Kidney capillary endothelial cell (primary cell): ENCODE data around the gene LPGAT1.

Source experiments
- DNase-seq: peaks from one replicate; pipeline ENCODE4 v3.0.0-alpha.2; 2018; ENCODE audit warnings: low spot score

LPGAT1 gene

DNA sequence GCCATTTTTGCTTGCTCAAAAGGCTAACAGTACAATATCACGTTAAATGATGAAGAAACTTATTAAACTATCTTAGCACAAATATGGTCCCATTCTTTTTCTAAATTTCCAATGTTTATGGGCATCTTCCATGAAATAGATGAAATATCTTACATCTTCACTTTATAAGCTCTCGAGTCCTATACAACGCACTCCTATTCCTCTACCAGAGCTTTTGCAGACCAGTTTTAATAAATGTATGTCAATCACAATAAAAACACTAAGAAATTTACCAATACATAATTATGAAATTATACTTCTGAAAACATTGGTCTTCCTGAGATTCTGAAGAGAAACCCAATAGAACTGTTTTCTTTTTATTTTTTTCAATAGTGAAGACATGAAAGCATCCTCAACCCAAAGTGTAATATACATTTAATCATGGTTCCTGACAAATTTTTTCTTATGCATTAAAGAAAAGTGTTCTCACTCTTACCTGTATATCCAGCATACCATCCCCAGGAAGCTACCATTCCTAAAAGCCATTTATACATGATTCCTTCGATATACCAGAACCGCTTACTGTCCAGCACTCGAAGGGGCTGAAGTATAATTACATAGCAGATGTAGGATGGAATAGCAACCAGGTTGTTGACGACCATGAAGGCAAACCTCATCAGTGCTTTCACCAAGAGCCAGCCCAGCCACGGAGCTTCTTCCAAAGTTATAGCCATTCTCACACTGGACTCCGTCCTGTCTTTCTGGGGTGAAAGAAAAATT, 1.8 kb downstream of the LPGAT1 start:
- DNase-seq = no peak

DNA sequence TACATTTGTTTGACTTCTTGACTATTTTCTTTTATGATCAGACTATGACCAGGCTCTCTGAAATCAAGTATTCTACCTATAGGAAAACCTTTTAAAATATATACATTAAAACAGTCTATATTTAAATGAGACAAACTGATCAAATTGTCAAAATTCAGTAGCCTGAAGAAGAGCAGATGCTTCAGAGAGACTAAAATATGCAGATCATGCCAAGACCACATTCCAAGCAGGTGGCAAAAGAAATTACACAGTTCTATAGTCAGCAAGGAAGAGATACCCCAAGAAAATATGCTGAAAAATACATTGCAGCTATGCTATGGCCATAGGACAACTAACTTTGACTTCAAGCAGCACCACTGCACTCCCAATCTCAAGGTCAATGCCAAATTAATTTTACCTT, 3.5 kb downstream of the LPGAT1 start:
- no peak for DNase-seq

DNA sequence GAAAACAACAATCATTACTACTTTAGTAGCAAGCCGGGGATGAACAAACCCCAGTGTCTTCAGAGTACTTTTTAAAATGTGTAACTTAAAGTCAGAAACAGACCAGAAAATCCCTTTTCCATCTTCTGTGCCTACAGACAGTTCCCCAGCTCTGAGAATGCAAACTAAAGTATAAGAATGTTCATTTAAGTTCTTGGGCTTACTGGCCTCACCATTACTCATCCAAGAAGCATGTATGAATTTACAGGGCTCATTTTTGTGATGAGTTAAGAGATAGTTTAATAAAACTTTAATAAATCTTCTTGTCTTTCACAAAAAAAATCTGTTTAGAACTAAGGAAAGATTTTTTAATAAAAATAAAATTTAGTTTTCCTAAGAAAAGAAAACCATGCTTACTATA, 4.6 kb downstream of the LPGAT1 start:
- DNase-seq = peak; percentile 5

DNA sequence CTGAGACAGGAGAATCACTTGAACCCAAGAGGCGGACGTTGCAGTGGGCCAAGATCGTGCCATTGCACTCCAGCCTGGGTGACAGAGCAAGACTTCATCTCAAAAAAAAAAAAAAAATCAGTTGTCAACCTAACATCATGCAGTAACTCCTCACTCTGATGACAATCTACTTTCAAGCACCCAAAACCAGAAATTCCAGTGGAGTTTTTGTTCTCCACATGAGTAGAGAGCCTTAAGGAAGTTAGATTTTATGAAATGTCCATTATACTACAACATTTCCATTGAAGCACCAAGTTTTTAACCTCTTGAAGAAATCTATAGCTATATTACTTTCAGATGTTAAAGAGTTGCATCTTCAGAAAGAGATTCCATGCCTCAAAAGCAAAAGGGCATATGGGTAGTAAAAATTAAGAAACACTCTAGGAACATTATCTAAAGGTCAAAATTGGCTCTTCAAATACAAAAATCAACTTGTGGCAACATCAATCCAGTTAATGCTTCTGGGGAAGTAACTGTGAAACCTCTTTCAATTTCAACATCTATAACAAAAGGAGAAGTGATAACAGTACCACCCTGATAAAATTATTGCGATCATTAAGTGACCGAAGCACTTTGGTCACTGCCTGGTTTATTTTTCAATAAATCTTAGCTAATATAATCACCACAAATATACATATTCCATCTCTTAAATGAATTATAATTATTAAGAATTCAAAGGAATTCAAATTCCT, 7.7 kb downstream of the LPGAT1 start:
- no peak for DNase-seq

DNA sequence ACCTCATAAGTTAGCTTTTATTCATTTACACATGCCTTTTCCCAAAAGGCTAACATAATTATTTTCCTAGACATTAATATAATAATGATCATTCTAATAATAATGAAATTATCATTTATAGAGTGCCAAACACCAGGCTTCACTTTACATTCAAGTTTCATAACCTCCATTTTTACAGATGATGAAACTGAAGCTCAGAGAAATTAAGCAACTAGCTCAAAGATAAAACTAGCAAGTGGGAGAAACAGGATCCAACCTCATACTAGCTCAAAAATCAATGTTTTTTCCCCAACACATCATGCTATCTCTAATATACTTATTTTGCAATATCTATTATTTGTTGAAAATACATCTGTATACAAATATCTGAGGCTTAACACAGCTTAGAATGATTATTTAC, 14.0 kb downstream of the LPGAT1 start:
- no peak for DNase-seq

DNA sequence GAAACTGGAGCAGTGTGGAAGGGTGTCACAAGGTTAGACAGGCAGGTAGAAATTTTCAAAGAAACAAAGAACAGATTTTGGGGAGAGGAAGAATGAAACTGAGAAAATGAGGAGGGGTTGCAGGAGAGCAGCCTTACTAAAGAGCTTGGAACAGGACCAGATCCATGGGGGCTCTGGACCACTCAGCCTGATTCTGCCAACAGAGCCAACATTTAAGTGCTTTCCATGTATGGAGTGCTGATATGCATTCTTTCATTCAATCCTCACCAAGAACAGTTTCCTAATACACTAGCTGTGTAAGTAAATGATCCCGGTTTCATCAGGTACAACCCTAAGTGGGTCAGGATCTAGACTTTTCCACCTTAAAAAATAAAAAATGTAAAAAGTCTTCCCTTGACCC, 16.2 kb downstream of the LPGAT1 start:
- no peak for DNase-seq

DNA sequence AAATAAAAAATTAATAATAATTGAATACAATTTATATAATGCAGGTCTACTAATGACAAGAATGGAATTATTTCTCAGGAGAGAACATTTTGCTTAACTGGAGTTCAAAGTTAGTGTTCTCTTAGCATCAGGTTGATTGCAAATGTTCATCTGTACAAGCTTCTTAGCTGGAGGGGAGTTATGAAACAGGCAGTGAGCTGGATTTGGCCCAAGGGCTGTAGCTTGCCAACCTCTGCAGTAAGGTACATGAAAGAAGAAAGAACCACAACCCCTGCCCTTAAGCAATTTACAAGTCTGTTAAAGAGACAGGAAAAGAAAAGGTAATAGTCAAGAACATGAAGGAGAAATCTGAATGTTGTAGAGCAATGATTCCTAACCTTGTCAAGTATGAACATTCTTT, 17.0 kb downstream of the LPGAT1 start:
- DNase-seq = no peak

DNA sequence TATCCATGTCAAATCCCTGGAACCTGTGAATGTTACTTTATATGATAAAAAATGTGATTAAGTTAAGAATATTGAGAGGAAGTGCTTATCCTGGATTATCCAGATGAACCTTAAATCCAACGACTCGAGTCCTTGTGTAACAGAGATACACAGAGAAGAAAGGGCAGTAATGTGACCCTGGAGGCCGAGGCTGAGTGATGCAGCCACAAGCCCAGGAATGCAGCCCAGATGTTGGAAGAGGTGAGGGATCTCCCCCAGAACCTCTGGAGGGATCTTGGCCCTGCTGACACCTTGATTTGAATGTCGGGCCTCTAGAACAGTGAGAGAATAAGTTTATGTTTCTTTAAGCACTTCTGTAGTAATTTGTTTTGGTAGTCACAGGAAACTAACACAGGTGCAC, 18.0 kb downstream of the LPGAT1 start:
- no peak for DNase-seq

DNA sequence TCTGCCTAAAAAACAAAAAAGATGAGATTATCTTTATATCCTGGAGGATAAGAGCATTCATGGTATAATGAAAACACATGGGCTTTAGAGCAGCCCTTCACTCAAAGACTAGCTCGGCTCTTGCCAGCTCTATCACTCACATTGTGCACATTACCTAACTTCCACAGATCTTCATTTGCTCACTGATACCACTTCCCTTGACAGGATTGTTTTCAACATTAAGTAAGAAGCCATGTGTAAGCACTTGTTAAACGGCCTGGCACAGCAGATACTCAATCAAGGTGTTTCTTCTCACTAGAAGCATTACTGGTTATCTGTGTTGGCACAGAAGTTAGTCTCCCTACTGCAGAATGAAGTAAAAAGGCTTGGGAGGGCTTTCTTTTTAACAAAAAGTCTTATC, 18.7 kb downstream of the LPGAT1 start:
- DNase-seq = no peak

DNA sequence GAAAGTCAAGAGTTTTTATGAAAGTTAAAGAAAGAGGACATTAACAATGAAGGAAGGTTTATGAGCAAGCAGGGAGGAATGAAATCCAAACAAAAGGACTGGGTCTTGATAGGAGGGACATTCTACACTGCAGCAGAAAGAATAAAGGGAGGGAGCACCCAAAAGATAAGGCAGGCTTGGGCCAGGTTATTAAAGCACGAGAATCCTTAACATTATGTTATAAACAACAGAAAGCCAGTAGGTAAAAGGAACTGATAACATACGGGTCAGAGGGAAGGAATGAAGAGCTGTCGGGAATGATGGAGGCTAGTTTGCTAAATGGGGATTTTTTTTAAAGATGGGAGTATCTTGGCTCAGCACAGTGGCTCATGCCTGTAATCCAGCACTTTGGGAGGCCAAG, 19.4 kb downstream of the LPGAT1 start:
- no peak for DNase-seq

DNA sequence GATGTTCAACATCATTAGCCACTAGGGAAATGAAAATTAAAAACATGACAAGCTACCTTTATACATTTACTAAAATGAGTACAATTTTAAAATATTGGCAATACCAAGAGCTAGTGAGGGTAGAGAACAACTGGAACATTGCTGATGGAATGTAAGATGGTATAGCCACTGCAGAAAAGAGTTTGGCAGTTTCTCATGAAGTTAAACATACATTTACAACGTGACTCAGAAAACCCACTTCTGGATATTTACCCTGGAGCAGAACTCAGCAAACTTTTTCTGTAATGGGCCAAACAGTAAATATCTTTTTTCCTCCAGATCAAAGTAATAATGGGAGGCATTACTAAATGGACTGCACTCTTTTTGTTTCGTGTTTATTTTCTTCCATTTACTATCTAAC, 22.1 kb downstream of the LPGAT1 start:
- no peak for DNase-seq

DNA sequence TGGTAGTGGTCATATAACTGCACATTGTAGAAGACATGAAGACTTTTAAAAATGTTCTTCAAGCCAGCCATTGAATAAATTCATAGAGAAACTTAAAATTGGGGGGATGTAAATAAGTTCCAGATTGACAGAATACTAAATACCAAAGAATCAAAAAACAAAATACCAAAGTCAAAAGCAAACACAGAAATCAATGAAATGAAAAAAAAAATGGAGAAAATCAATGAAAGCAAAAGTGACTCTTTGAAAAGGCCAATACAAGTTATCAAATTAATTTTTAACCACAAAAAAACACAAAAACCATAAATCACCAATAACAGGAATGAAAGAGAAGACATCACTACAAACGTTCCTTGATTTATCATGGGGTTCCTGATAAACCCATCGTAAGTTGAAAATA, 25.6 kb downstream of the LPGAT1 start:
- DNase-seq = no peak

DNA sequence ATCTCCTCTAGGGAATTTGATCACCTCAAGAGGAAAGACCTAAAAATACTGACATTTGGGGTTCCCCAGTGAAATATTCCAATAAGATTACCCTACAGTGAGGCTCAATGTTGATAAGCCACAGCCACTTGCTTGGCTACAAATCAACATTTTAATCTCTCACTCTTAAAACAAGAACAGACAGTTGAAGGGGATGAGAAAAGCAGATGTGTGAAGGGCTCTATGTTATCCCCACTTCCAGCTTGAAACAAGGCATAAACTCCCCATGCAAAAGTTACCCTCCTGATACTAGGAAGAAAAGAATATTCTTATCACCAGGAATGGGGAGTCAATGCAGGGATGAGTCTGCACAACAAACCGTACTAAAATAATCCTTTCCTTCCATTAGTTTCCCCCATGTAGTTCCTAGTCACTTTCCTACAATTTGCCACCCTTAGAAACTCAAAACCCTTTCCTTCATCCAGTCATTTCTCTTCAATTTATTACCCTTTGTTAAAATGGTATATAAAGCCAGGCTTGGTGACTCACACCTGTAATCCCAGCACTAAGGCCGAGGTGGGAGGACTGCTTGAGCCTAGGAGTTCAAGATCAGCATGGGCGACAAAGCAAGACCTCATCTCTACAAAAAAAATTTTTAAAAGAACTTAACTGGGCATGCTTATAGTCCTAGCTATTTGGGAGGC, 29.5 kb downstream of the LPGAT1 start:
- no peak for DNase-seq

DNA sequence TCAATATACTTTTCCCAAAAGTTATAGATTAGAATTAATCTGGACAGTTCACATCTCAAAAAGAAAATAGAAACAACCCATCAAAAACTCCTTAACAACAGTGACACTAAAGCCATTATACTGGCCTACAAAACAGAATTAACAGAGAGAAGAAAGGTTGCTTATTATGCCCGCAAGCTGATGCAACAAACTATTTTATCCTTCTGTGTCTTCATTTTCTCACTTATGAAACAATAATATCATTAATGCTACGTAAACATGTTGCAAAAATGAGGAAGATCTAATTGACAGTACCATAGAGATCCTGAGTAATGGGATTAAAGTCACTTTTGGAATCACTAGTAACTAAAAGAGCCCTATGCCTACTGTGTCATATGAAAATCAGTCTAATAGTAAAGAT, 32.6 kb downstream of the LPGAT1 start:
- DNase-seq = no peak

DNA sequence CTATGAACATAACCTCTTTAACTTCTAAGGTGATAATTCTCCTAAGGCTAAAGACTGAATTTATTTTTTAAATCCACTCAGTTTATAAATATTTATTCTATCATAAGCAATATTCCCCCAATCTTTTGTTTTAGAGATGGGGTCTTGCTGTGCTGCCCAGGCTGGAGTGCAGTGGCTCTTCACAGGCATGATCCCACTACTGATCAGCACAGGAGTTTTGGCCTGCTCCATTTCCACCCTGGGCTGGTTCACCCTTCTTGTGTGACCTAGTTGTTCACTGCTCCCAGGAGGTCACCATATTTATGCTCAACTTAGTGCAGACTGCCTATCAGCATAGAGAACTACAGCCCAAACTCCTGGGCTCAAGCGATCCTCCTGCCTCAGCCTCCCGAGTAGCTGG, 38.6 kb downstream of the LPGAT1 start:
- DNase-seq = no peak

DNA sequence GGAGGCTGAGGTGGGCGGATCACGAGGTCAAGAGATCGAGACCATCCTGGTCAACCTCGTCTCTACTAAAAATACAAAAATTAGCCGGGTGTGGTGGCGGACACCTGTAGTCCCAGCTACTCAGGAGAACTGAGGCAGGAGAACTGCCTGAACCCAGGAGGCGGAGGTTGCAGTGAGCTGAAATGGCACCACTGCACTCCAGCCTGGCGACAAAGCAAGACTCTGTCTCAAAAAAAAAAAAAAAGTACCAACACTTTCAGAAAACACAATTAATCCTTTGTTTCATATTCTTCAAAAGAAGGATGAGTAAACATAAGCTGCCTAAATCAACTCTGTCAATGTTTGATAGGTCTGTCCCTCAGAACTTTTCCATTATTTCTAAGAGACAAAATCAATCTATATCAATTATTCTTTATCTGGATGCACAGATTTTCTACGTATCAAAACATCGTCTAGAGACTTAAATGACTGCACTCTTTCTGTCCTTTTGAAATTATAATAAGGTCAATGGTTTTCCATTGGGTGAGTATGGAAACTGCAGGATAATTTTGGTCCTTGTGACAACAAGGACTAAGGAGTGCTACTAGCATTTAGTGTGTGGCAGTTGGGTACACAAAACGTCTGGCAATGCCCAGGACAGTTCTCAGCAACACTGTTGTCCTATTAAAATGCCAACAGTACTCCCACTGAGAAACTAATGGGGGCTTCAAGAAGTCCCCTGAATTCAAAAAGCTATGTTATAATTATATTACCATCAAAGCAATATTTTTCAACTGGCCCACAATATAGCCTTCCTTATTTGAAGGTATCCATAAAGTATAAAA, 40.7 kb downstream of the LPGAT1 start:
- no peak for DNase-seq

DNA sequence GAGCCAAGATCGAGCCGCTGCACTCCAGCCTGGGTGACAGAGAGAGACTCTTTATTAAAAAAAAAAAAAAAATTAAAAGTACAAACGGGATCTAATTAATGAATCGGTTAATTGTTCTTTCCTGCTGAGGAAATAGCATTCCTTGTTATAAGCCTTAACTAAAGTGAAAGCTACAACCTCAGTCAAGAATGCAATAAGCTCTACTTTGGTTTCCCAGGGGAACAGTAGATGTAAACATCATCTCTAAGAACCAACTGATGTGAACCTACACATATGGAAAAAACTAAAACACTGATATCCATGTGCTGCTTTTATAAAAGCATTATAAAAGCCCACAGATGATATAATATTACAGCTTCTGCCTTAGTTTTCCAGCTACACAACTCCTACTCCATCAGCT, 41.9 kb downstream of the LPGAT1 start:
- DNase-seq = no peak

DNA sequence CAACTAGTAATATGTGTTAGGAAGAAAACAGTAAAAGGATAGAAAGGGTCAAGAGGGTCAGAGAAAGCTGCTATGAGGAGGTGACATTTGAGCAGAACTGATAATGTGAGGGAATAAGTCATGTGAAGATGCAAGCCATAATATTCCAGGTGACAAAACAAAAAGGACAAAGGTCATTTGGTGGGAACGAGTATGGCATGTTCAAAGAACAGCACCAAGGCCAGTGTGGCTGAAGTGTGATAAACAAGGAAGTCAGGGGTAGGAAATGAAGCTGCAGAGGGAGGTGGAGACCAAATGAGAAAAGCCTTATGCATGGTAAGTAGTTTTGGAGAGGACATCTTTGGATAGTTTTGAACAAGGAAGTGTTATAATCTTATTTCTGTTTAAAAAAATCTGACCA, 46.7 kb downstream of the LPGAT1 start:
- DNase-seq = no peak

DNA sequence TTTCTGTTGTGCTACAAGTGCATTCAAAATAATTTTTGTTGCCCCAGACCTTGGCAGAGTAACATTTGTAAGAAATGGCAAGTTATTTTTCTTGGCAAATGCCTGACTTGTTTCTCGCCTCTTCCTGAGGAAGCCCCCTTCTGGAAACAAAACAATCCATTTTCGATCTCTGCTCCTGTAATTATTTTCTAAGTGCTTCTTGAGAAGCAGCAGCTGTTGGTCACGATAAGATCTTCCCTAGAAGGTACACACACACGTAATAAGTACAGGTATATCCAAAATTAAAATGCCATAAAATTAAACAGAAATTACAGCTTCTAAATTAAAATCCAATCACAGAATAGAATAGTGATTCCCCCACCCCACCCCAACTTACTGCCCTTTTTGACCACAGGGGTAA, 47.3 kb downstream of the LPGAT1 start:
- no peak for DNase-seq

DNA sequence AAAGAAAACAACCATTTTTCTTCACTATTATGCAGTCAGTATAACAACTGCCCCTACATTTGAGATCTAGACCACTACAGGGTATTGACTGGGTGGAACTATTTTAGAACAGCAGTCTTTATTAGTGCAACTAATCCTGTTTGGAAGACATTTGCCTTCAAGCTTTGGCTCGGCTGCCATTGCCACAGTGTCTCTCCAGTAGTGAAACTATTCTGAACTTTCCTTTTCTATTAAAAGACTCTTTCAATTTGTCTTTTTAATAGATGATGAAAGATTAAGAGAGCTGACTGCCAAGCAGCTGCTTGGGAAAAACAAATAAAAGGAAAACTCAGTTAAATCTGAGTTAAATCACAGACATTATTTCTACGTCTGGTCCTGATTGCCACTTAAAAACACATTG, 49.3 kb downstream of the LPGAT1 start:
- DNase-seq = no peak

DNA sequence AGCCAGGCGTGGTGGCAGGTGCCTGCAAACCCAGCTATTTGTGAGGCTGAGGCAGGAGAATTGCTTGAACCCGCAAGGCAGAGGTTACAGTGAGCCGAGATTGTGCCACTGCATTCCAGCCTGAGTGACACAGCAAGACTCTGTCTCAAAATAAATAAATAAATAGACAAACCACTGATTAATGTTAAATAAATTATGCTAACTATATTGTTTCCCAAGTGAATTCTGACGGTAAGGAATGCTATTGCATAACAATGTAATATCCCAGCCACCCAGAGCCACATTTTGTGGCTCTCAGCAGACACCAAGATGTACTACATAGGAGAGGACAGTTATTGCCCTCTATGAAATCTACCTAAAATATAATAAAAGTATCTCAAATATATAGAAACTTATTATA, 55.4 kb downstream of the LPGAT1 start:
- DNase-seq = no peak

DNA sequence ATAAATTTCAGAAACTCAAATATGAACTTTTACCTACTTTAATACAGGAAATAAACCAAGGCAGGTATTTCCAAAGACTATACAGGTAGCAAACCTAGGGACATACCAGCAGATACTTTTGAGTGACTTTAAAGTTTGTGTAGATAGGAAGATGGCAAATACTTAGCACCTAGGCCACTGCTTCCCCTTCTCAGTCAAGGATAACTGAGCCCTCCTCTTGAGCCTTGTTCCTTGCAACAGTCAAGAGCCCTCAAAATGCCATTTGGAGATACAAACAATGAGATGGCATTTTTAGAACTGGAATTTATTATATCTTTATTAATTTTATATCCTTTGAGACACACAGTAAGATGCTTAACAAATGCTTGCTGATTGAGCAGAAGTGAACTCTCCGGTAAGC, 65.9 kb downstream of the LPGAT1 start:
- no peak for DNase-seq

DNA sequence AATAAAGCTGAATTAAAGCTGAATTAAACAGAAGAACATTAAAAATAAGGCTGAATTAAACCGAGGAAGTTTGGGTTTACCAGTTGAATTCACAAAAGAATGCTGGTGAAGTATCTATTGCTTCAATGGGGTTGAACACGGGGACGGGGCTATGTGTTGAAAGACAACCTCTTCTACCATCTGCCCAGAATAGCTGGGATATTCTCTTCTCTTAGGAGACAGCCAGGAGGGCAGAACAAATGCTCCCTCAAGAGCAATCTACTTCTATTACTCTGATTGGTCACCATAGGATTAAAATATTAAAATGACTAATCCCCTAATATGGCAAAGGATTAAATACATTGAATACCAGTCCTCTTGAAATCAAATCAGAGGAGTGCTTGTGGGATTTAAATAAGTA, 68.4 kb downstream of the LPGAT1 start:
- DNase-seq = no peak
